HCT116 (cell line): ENCODE data around the gene MRPL33. TPM values are rescaled to one million over a fixed set of nuclear protein-coding genes. Genes with fewer than 3 reads are reported as not detected.

Experiments used
- ATAC-seq: fragments of 200-7000 bp; cut with Tn5 transposase; 2 replicates; pipeline ENCODE4 v1.9.1; 2020; ENCODE audit warnings: mild to moderate bottlenecking, moderate library complexity
- BruUV-seq: library from RNA; stranded (reverse); fragments of 400-500 nt; replicated peaks from 2 replicates; lab custom pipeline; 2021; lab: Mats Ljungman, UMichigan
- CTCF ChIA-PET: fragments of 300-600 bp; sonication (Branson Sonifier 250); formaldehyde crosslinking; loops from one replicate; lab custom pipeline; 2021; ENCODE audit warnings: antibody characterized with exemption; lab: Charles Lee
- POLR2A ChIA-PET: fragments of 300-600, 350-600 bp; sonication (Branson Sonifier 250); formaldehyde crosslinking; loops from one replicate; lab custom pipeline; 2021; ENCODE audit warnings: antibody characterized with exemption; lab: Charles Lee
- RAD21 ChIA-PET, 2 experiments: fragments of 300-600 bp; sonication (Branson Sonifier 250); formaldehyde crosslinking; loops; one replicate each; lab custom pipeline; 2023; ENCODE audit warnings: low total read pairs in 2 of 2; ENCODE audit not compliant: uncharacterized antibody in 2 of 2, unreplicated experiment in 2 of 2, low non-redundant PET in 1 of 2; lab: Charles Lee
- DNase-seq: peaks from one replicate; pipeline ENCODE4 v3.0.0-alpha.2; 2010; ENCODE audit warnings: low read depth, low spot score
- H2AFZ ChIP-seq: fragments of 200-600 bp; shearing (Covaris generic), sonication (generic); 2 replicates; pipeline ENCODE4 v1.6.1; 2017; ENCODE audit warnings: low read depth, mixed run types, mixed read lengths, antibody characterized with exemption, low read length; ENCODE audit not compliant: poor library complexity, severe bottlenecking
- H3K27ac ChIP-seq: 2 replicates; pipeline ENCODE4 v1.5.1; 2012; ENCODE audit warnings: low read depth, low read length
- H3K27me3 ChIP-seq: fragments of 200-600 bp; sonication (generic); 2 replicates; pipeline ENCODE4 v1.6.1; 2016; ENCODE audit warnings: mixed run types, low read length, mixed read lengths; ENCODE audit not compliant: insufficient read depth
- H3K36me3 ChIP-seq, 2 experiments: fragments of 200-500 bp in 1 of 2; fragments of 200-600 bp in 1 of 2; sonication (Bioruptor generic) in 1 of 2; sonication (generic) in 1 of 2; 2 replicates each; pipeline versions ENCODE4 v1.5.1 to v1.6.1; 2014 to 2016; ENCODE audit warnings: low read length in 2 of 2, inconsistent platforms in 1 of 2, mixed read lengths in 1 of 2, mixed run types in 1 of 2; ENCODE audit not compliant: insufficient read depth in 2 of 2, control insufficient read depth in 1 of 2
- H3K4me1 ChIP-seq, 2 experiments: fragments of 200-600 bp in 1 of 2; sonication (generic) in 1 of 2; 2 replicates each; pipeline versions ENCODE4 v1.5.1 to v1.6.1; 2012 to 2017; ENCODE audit warnings: low read length in 2 of 2, inconsistent platforms in 1 of 2, mild to moderate bottlenecking in 1 of 2, mixed read lengths in 1 of 2, mixed run types in 1 of 2, moderate library complexity in 1 of 2; ENCODE audit not compliant: insufficient read depth in 2 of 2, control insufficient read depth in 1 of 2
- H3K4me2 ChIP-seq: fragments of 200-600 bp; sonication (generic); 2 replicates; pipeline ENCODE4 v1.6.1; 2017; ENCODE audit warnings: mixed run types, low read length, mixed read lengths
- H3K4me3 ChIP-seq, 2 experiments: fragments of 200-600 bp in 1 of 2; sonication (generic) in 1 of 2; replicated peaks in 1 of 2; 2 replicates each; pipeline ENCODE4 v1.5.1; 2011 to 2016; ENCODE audit warnings: low read length in 2 of 2, control low read depth in 1 of 2, low read depth in 1 of 2, mild to moderate bottlenecking in 1 of 2, mixed read lengths in 1 of 2, mixed run types in 1 of 2
- H3K79me2 ChIP-seq: fragments of 200-600 bp; sonication (generic); 2 replicates; pipeline ENCODE4 v1.6.1; 2017; ENCODE audit warnings: mild to moderate bottlenecking, mixed run types, low read length, moderate library complexity, mixed read lengths; ENCODE audit not compliant: insufficient read depth
- H3K9ac ChIP-seq: fragments of 200-600 bp; sonication (generic); 2 replicates; pipeline ENCODE4 v1.6.1; 2016; ENCODE audit warnings: low read length, mixed read lengths
- H3K9me2 ChIP-seq: fragments of 200-600 bp; sonication (generic), shearing (Covaris generic); 2 replicates; pipeline ENCODE4 v1.6.1; 2017; ENCODE audit warnings: mixed run types, mild to moderate bottlenecking, moderate library complexity; ENCODE audit not compliant: insufficient read depth
- H3K9me3 ChIP-seq, 2 experiments: fragments of 200-500 bp in 1 of 2; fragments of 200-600 bp in 1 of 2; sonication (Bioruptor generic) in 1 of 2; sonication (generic) in 1 of 2; 2 replicates each; pipeline ENCODE4 v1.6.1; 2014 to 2017; ENCODE audit warnings: low read length in 2 of 2, mixed read lengths in 2 of 2, inconsistent platforms in 1 of 2, low read depth in 1 of 2, mild to moderate bottlenecking in 1 of 2, mixed run types in 1 of 2, moderate library complexity in 1 of 2; ENCODE audit not compliant: control insufficient read depth in 1 of 2, insufficient read depth in 1 of 2
- H4K20me1 ChIP-seq: fragments of 200-600 bp; sonication (generic), shearing (Covaris generic); 2 replicates; pipeline ENCODE4 v1.6.1; 2017; ENCODE audit warnings: mixed run types, mild to moderate bottlenecking, moderate library complexity; ENCODE audit not compliant: insufficient read depth
- CBX3 ChIP-seq: IDR thresholded peaks from 2 replicates; pipeline ENCODE4 v1.6.1; 2012; ENCODE audit warnings: low read depth
- CEBPB ChIP-seq: IDR thresholded peaks from 2 replicates; pipeline ENCODE4 v1.6.1; 2012; ENCODE audit warnings: low read depth
- CTCF ChIP-seq, 3 experiments: fragments of 200-600 bp in 1 of 3; sonication (generic) in 1 of 3; IDR thresholded peaks in 2 of 3; conservative IDR thresholded peaks in 1 of 3; 2 replicates each; pipeline ENCODE4 v1.5.1; 2012 to 2017; ENCODE audit warnings: low read depth in 2 of 3, low read length in 2 of 3, antibody characterized with exemption in 1 of 3, borderline replicate concordance in 1 of 3, control low read depth in 1 of 3, mild to moderate bottlenecking in 1 of 3, mixed read lengths in 1 of 3, mixed run types in 1 of 3, moderate library complexity in 1 of 3; ENCODE audit not compliant: insufficient read depth in 1 of 3
- EGR1 ChIP-seq: IDR thresholded peaks from 2 replicates; pipeline ENCODE4 v1.6.1; 2012; ENCODE audit warnings: low read depth
- ELF1 ChIP-seq: IDR thresholded peaks from 2 replicates; pipeline ENCODE4 v1.6.1; 2012; ENCODE audit warnings: low read depth, borderline replicate concordance
- EZH2 ChIP-seq: fragments of 200-600 bp; sonication (generic); IDR thresholded peaks from 2 replicates; pipeline ENCODE4 v1.6.1; 2017; ENCODE audit warnings: antibody characterized with exemption, mixed run types
- EZH2phosphoT487 ChIP-seq: fragments of 200-600 bp; IDR thresholded peaks from 2 replicates; pipeline ENCODE4 v1.6.1; 2018; ENCODE audit warnings: antibody characterized with exemption, borderline replicate concordance
- POLR2A ChIP-seq: IDR thresholded peaks from 2 replicates; pipeline ENCODE4 v1.7.0; 2011; ENCODE audit warnings: borderline replicate concordance; ENCODE audit not compliant: insufficient read depth, insufficient read length; ENCODE audit errors: extremely low read depth
- RAD21 ChIP-seq: IDR thresholded peaks from 2 replicates; pipeline ENCODE4 v1.6.1; 2012; ENCODE audit warnings: low read depth, mild to moderate bottlenecking
- REST ChIP-seq: IDR thresholded peaks from 2 replicates; pipeline ENCODE4 v1.6.1; 2012; ENCODE audit warnings: low read depth
- SIN3A ChIP-seq: IDR thresholded peaks from 2 replicates; pipeline ENCODE4 v1.6.1; 2012; ENCODE audit warnings: low read depth
- SP1 ChIP-seq: IDR thresholded peaks from 2 replicates; pipeline ENCODE4 v1.6.1; 2012; ENCODE audit warnings: low read depth
- SRF ChIP-seq: IDR thresholded peaks from 2 replicates; pipeline ENCODE4 v1.6.1; 2012; ENCODE audit warnings: low read depth
- TCF7L2 ChIP-seq: IDR thresholded peaks from 2 replicates; pipeline ENCODE4 v1.7.0; 2011; ENCODE audit warnings: borderline replicate concordance, inconsistent platforms; ENCODE audit not compliant: insufficient read depth, insufficient read length; ENCODE audit errors: extremely low read depth
- YY1 ChIP-seq: IDR thresholded peaks from 2 replicates; pipeline ENCODE4 v1.6.1; 2011; ENCODE audit warnings: low read length, low read depth, moderate library complexity, mild to moderate bottlenecking; ENCODE audit not compliant: insufficient replicate concordance; ENCODE audit errors: extremely low read depth
- ZNF274 ChIP-seq: fragments of 200-500 bp; sonication (Bioruptor generic); IDR thresholded peaks from 2 replicates; pipeline ENCODE4 v1.6.1; 2014; ENCODE audit warnings: mild to moderate bottlenecking, low read depth, low read length, inconsistent platforms
- intact Hi-C: fragments of 100-400 bp; cut with micrococcal nuclease; formaldehyde crosslinking; loops from 2 replicates; pipeline ENCODE4 v1.10.0; 2022
- total RNA-seq: library from RNA; stranded (reverse); gene quantifications from one replicate; pipeline ENCODE4 v1.2.1, GENCODE V29; 2021; ENCODE audit not compliant: unreplicated experiment
- TF ChIP-seq, protein P1 (sequence below): IDR thresholded peaks from 2 replicates; pipeline ENCODE4 v1.6.1; 2012

Gene MRPL33
- total RNA-seq, 1 experiment from 2014 or later = 66.3 TPM

DNA sequence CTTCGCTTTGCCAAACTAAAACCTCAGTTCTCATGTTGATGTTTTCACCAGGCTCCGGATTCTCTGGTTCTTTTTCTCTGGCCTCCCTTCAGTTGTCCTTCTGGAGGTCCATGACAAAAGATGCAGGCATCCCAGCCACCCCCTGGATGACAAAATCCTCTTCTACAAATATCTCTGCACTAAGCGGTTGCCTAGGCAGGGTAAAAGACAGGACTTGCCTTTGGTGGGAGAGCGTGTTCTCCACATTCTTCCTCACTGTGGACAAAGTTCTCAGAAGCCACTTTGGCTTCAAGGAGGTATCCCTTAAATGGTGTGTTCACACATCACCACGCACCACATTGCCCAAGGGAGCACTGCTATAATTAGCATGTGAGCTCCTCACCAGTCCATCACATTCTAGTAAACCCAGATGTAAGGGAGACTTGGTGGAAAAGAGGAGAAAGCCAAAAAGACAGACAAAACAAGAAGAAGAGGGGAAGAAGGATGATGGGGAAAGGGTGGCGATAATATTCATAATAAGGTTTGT, 23.6 kb upstream of the MRPL33 start:
- Histone ChIP-seq H3K27ac (no peak overlapping the region), H3K79me2 (no peaks in the 10 kb centered on the region), H3K4me1 (peaks cover 6 to 10% of the 10 kb centered on the region in 2 experiments), H3K9me2 (no peaks in the 10 kb centered on the region), H2AFZ (no peak overlapping the region), H3K9me3 (peaks cover 3 to 6% of the 10 kb centered on the region in 2 experiments; a peak in 2 of 4 replicates), H3K4me3 (no peak overlapping the region), H3K4me2 (no peak overlapping the region), H3K9ac (no peak overlapping the region), H4K20me1 (no peaks in the 10 kb centered on the region), H3K36me3 (no peaks in the 10 kb centered on the region), H3K27me3 (no peaks in the 10 kb centered on the region)
- no TSS peak for BruUV-seq
- DNase-seq (no peak), ATAC-seq (no peak)
- ChIA-PET CTCF (no interaction called here), RAD21 (no interaction called here), POLR2A (no interaction called here)
- intact Hi-C loops = no loop called here
- TF ChIP-seq, protein P1, sequence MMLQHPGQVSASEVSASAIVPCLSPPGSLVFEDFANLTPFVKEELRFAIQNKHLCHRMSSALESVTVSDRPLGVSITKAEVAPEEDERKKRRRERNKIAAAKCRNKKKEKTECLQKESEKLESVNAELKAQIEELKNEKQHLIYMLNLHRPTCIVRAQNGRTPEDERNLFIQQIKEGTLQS = no peak
- TF ChIP-seq TCF7L2 (no peak), POLR2A (no peak), CTCF (IDR thresholded peaks at IDR 0.05 in 2 of 3, conservative IDR thresholded peaks at IDR 0.05 in 1 of 3; ENCODE audit: borderline replicate concordance in 1 of 3, insufficient read depth in 1 of 3, low read depth in 2 of 3, low read length in 2 of 3) (no peak), EZH2 (no peak), EGR1 (no peak), EZH2phosphoT487 (no peak), ELF1 (no peak), SRF (no peak), ZNF274 (no peak), SP1 (no peak), CBX3 (no peak), YY1 (no peak), RAD21 (no peak), CEBPB (no peak), REST (no peak), SIN3A (no peak)
